Right lobe of liver (tissue), 6 donors: ENCODE measurements around the gene PPM1H. TPM values are rescaled to one million over a fixed set of nuclear protein-coding genes. Genes with fewer than 3 reads are reported as not detected.

Source experiments
- ATAC-seq, 4 donors: fragments of 200-7000 bp; cut with Tn5 transposase; one replicate each; pipeline ENCODE4 v1.9.1; 2020; ENCODE audit warnings: mild to moderate bottlenecking in 4 of 4, moderate library complexity in 4 of 4
- DNase-seq, 3 donors: peaks; one replicate each; pipeline ENCODE4 v3.0.0-alpha.2; 2020
- H3K27ac ChIP-seq, 3 donors: fragments of 200-600 bp; one replicate each; pipeline ENCODE4 v1.8.0; 2022
- H3K27me3 ChIP-seq, 2 donors: fragments of 200-600 bp; one replicate each; pipeline ENCODE4 v1.8.0; 2022
- H3K36me3 ChIP-seq, 4 donors: fragments of 200-600 bp; sonication (generic) in 1 of 4; one replicate each; pipeline versions ENCODE4 v1.5.1 to v1.8.0; 2017 to 2022; ENCODE audit warnings: control low read depth in 1 of 4
- H3K4me1 ChIP-seq, 4 donors: fragments of 200-600 bp; sonication (generic) in 1 of 4; one replicate each; pipeline versions ENCODE4 v1.5.1 to v1.8.0; 2017 to 2022; ENCODE audit warnings: control low read depth in 1 of 4
- H3K4me3 ChIP-seq, 3 donors: fragments of 200-600 bp; one replicate each; pipeline ENCODE4 v1.8.0; 2022
- H3K9me3 ChIP-seq, 4 donors: fragments of 200-600 bp; sonication (generic) in 1 of 4; one replicate each; pipeline versions ENCODE4 v1.5.1 to v1.8.0; 2017 to 2022; ENCODE audit warnings: control low read depth in 1 of 4
- CTCF ChIP-seq, 4 donors: fragments of 200-600 bp in 3 of 4; fragments of 450-650 bp in 1 of 4; IDR thresholded peaks; one replicate each; pipeline versions ENCODE4 v1.5.1 to v1.8.0; 2016 to 2022; ENCODE audit warnings: antibody characterized with exemption in 4 of 4, mild to moderate bottlenecking in 2 of 4
- POLR2A ChIP-seq: fragments of 450-650 bp; IDR thresholded peaks from one replicate; pipeline ENCODE4 v1.6.1; 2017; ENCODE audit warnings: antibody characterized with exemption, mild to moderate bottlenecking
- WGBS: methylation state at CpG from one replicate; pipeline ENCODE4 v1.1.6; 2018; ENCODE audit warnings: low coverage, low lambda C conversion rate; ENCODE audit not compliant: insufficient coverage; ENCODE audit errors: missing lambda C conversion rate; 5-methylcytosine and 5-hydroxymethylcytosine counted together
- intact Hi-C, 2 donors: fragments of 100-400 bp; cut with DNase I; formaldehyde crosslinking; loops; one replicate each; pipeline versions ENCODE4 v1.11.2 to v1.14.1; 2022
- total RNA-seq, 6 experiments: library from RNA; depleted of rRNA in 2 of 6; stranded (reverse); fragments of >200 nt in 2 of 6; fragmentation: NEBNext Ultra II Directional in 3 of 6; extraction: Animal tissue kit (Norgen Biotek cat#: 25700) in 3 of 6; gene quantifications; one replicate each; pipeline versions ENCODE4 v1.1.0 to v1.2.4, GENCODE V29; 2016 to 2023
- donor health status: DM: no; HTN: yes; CAD: no.
- donor health status: DM: no; HTN: no; CAD: no.
- donor health status: DM: no; HTN: no; CAD: no.
- donor health status: DM: no; HTN: yes; CAD: no.
- donor health status: DM: no; HTN: yes; CAD: no.

PPM1H gene
- total RNA-seq, 6 experiments from 2014 or later: 3.8 to 9.2 (median 6.5) TPM

- TF ChIP-seq POLR2A: no peak
- TF ChIP-seq CTCF (IDR thresholded peaks at IDR 0.05): no peak
- Histone ChIP-seq H3K27me3 (no peaks in the 10 kb centered on the region), H3K4me3 (no peak overlapping the region), H3K4me1 (no peaks in the 10 kb centered on the region), H3K27ac (no peak overlapping the region), H3K36me3 (no peaks in the 10 kb centered on the region), H3K9me3 (no peaks in the 10 kb centered on the region)
- intact Hi-C loops: no loop called here
- DNase-seq: no peak
- 84% methylated on average over 5 of the region's 5 CpGs for WGBS
- no peak for ATAC-seq
Measured at GRCh38 chr12:62977418-62977817, 42.5 kb upstream of the PPM1H start.

GRCh38 chr12:62976110-62976662, 41.2 kb upstream of the PPM1H start:
- no peak for ATAC-seq
- Histone ChIP-seq H3K27ac (no peak overlapping the region), H3K9me3 (no peaks in the 10 kb centered on the region), H3K4me3 (no peak overlapping the region), H3K36me3 (no peaks in the 10 kb centered on the region), H3K27me3 (no peaks in the 10 kb centered on the region), H3K4me1 (no peaks in the 10 kb centered on the region)
- no peak for DNase-seq
- TF ChIP-seq CTCF (IDR thresholded peaks at IDR 0.05): no peak
- no peak for TF ChIP-seq POLR2A
- WGBS: 86% methylated on average over 4 of the region's 4 CpGs
- intact Hi-C loops: no loop called here

GRCh38 chr12:62971769-62972525, 37.0 kb upstream of the PPM1H start:
- H3K9me3 ChIP-seq: no peaks in the 10 kb centered on the region
- no peak overlapping the region for H3K27ac ChIP-seq
- ATAC-seq (no peak), DNase-seq (no peak)
- intact Hi-C loops: no loop called here
- H3K4me1 ChIP-seq: no peaks in the 10 kb centered on the region
- no peak overlapping the region for H3K4me3 ChIP-seq
- no peaks in the 10 kb centered on the region for H3K36me3 ChIP-seq
- TF ChIP-seq POLR2A: no peak
- no peak for TF ChIP-seq CTCF (IDR thresholded peaks at IDR 0.05)
- H3K27me3 ChIP-seq: no peaks in the 10 kb centered on the region
- 75% methylated on average over 1 of the region's 1 CpG for WGBS

- no peak for DNase-seq
- H3K27me3 ChIP-seq: no peaks in the 10 kb centered on the region
- TF ChIP-seq POLR2A (no peak), CTCF (IDR thresholded peaks at IDR 0.05) (no peak)
- H3K9me3 ChIP-seq: no peaks in the 10 kb centered on the region
- no peak for ATAC-seq
- 83% methylated on average over 7 of the region's 7 CpGs for WGBS
- no peaks in the 10 kb centered on the region for H3K36me3 ChIP-seq
- no peak overlapping the region for H3K4me3 ChIP-seq
- no peaks in the 10 kb centered on the region for H3K4me1 ChIP-seq
- intact Hi-C loops: no loop called here
- no peak overlapping the region for H3K27ac ChIP-seq
Measured at GRCh38 chr12:62969695-62970094, 34.7 kb upstream of the PPM1H start.
